ENCODE measurements around the gene TAC3. TPM values are rescaled to one million over a fixed set of nuclear protein-coding genes. Genes with fewer than 3 reads are reported as not detected.
"Not testable (repeated sequence)": the region's sequence is repeated elsewhere in the genome, so short reads cannot be mapped to it uniquely, and the experiment has no call there.

Gene TAC3
- total RNA-seq, 1 experiment from 2014 or later: not detected

DNA sequence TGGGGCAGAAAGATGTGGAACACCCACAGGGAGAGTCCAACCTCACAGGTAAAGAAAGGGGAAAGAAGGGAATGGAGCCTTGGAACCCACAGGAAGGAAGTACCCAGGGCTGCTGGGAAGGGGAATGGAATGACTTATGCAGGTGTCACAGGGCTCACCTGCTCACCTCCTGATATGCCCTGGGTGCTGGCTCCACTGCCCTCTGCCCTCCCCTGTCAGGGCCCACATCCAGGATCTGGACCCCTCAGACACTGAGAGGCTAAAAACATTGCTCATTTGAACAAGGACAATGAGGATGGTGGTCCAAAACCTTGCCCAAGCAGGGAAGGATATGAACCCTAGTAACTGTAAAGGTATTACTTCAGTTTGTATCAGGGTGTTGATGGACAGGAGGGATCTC lies 29.3 kb downstream of the TAC3 start:
- DNase-seq (ENCODE audit: low read depth): no peak

DNA sequence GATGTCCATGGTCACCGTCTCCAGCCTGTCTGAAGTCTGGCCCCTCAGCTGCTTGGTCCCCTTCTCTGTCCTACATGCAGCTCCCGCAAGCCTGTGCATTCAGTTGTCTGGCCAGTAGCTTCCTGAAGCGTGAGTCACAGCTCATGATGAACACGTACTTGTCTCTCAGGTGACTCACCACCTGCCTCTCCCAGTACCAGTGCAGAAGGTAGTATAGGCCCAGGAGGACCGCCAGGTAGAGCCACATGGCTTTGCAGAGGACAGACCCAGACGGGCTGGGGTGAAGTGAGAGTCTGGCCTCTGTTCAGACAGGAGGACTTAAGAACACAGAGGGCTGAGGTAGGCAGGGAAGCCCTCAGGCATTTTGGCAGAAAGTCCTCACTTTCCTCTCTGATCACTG lies 30.6 kb downstream of the TAC3 start:
- DNase-seq (ENCODE audit: low read depth): peak; percentile 78

DNA sequence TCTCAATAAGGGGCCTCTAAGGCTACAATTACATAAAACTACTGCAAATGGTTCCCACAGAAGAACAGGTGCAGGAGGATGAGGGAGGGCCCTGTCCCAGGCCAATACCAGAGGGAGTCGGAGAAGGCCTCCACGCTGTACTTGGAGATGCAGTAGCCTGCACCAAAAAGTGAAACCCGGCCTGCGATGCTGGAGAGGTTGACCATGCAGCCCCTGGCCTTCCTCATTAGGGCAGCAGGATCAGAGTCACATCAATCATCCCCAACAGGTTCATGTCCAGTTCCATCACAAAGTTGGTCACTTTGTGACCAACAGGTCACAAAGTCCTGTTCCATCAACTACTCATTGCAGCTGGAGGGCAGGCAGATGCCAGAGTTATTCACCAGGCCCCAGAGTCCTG lies 32.9 kb downstream of the TAC3 start:
- no peak for DNase-seq (ENCODE audit: low read depth)

DNA sequence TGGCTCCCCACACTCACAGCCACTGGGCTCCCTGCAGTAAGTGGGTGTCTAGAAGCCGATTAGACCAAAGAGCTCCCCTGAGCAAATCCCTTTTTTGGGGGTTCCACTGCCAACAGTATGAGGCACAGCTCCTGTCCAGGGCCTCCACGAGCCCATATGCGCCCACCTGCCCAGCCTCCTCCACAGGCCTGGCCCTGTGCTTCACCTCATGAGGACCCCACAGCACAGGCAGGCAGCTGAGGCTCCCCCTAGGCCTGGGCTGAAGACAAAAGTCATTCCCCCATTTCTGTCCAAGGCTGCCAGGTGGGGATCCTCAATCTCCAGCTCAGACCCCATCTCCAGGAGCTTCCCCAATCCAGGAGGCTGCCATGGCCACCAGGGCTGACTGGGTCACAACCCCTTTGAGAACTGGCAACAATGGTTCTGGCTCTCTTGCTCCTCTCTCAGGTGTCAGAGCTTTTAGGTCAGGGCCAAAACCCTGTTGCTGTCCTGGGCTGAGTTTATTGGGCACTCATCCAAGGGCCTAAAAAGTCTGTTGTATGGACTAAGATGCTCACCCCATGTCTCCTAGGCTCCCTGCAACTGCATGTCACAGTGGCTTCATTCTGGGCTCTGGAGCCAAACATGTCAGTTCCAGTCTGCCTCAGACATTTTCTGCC lies 33.6 kb downstream of the TAC3 start:
- DNase-seq (ENCODE audit: low read depth): not testable (repeated sequence)

DNA sequence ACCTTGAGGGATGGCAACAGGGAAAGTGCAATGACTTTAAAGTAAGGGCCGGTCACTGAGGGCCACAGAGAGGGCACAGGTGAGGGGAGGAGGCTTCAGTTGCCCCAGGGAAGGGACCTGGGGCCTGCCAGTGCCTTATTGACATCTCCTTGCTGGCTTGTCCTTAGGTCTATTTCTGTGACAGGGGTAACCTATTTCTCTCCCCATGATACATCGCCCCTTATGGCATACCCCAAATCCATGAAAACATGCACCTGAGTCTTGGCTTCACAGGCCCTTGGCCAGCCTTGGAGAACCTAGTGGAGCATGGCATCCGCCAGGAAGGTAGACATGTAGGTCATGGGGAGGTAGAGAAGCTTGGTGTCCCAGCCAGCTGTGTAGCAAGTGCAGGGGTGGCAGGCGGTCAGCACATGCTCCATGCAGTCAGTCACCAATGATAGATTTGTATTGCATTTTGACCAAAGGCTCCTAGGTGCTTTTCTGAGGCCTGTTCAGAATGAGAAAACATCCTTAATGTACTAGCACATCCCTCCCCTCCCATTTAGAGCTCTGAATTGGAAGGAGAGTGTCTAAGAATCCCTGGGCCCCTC lies 35.3 kb downstream of the TAC3 start:
- DNase-seq (ENCODE audit: low read depth): no peak

DNA sequence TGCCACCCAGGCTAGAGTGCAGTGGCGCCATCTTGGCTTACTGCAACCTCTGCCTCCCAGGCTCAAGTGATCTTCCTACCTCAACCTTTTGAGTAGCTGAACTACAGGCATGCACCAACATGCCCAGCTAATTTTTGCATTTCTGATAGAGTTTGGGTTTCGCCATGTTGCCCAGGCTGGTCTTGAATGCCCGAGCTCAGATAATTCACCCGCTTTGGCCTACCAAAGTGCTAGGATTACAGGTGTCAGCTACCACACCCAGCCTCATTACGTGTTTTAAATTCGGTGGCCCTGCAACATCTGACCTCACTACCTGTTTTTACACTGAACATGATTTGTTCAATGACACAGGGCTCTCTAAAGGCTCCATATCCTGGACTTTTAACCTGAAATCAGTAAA lies 36.1 kb downstream of the TAC3 start:
- no peak for DNase-seq (ENCODE audit: low read depth)

DNA sequence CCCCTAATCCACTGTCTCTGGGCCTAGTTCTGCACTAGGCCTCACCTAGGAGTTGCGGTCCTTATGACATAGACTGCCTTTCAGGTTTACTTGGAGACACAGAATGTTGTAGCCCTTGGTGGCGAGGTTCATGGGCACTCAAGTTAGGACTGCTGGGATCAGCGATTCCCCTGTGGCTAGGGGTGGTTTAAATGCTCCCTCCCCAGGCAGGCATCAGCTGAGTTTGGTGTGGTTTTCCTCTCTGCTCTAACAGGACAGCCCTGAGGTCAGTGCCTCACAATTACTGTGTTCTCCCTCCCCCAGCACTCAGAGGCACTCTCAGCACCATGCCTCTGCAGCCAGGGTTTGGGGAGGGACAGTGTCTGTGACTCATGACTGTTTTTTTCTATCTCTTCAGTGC lies 36.7 kb downstream of the TAC3 start:
- no peak for DNase-seq (ENCODE audit: low read depth)

DNA sequence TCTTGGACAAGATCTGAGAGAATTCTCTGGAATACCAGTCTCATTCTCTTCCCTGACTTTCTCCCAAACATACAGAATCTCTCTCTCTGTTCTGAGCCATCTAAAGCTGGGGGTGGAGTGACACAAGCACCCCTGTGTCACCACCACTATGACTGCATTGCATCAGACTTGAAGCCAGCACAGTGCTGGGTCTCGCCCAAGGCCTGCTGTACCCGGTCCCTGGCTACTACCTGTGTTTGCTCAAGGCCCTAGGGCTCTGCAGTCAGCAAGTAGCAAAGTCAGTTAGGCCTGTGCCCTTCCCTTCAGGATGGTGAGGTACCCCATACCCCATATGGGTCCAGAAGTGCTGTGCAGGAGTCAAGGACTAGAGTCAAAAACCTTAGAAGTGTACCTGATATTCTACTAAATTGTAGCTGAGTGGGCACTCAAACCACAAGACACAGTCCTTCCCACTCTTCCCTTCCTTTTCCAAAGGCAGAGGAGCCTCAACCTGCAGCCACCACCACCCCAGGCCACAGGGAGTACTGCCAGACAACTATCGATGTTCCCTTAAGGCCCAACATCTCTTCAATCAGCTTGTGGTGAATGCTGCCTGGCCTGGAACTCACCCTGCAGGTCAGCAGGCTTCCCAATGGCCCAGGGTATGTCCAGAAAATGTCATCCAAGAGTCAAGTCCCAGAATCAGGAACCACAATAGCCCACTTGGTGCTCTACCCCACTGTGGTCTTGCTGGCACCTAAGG lies 37.8 kb downstream of the TAC3 start:
- no peak for DNase-seq (ENCODE audit: low read depth)

DNA sequence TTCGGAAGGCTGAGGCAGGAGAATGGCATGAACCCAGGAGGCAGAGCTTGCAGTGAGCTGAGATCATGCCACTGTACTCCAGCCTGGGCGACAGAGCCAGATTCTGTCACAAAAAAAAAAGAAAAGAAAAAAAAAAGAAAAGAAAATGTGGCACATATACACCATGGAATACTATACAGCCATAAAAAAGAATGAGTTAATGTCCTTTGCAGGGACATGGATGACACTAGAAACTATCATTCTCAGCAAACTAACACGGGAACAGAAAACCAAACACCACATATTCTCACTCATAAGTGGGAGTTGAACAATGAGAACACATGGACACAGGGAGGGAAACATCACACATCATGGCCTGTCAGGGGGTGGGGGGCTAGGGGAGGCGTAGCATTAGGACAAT lies 39.0 kb downstream of the TAC3 start:
- not testable (repeated sequence) for DNase-seq (ENCODE audit: low read depth)

DNA sequence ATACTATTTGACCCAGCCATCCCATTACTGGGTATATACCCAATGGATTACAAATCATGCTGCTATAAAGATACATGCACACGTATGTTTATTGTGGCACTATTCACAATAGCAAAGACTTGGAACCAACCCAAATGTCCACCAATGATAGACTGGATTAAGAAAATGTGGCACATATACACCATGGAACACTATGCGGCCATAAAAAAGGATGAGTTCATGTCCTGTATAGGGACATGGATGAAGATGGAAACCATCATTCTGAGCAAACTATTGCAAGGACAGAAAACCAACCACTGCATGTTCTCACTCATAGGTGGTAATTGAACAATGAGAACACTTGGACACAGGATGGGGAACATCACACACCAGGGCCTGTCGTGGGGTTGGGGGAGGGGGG lies 42.1 kb downstream of the TAC3 start:
- not testable (repeated sequence) for DNase-seq (ENCODE audit: low read depth)

DNA sequence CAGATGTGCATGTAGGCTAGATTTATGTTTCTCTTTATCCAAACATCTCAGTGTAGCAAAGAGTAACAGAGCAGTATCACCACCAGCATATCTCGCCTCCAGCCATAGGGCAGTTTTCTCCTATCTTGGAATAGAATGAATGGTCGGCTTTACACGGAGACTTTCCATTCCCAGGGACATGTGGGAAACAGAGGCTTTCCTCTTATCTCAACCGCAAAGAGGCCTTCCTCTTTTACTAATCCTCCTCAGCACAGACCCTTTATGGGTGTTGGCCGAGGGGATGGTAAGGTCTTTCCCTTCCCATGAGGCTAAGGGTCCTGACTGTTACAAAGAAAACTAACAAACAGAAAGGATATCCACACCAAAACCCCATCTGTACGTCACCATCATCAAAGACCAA lies 47.4 kb downstream of the TAC3 start:
- not testable (repeated sequence) for DNase-seq (ENCODE audit: low read depth)

DNA sequence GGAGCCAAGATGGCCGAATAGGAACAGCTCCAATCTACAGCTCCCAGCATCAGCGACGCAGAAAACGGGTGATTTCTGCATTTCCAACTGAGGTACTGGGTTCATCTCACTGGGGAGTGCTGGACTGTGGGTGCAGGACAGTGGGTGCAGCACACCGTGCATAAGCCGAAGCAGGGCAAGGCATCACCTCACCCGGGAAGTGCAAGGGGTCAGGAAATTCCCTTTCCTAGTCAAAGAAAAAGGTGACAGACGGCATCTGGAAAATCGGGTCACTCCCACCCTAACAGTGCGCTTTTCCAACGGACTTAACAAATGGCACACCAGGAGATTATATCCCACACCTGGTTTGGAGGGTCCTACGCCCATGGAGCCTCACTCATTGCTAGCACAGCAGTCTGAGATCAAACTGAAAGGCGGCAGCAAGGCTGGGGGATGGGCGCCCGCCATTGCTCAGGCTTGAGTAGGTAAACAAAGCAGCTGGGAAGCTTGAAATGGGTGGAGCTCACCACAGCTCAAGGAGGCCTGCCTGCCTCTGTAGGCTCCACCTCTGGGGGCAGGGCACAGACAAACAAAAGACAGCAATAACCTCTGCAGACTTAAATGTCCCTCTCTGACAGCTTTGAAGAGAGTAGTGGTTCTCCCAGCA lies 50.2 kb downstream of the TAC3 start:
- not testable (repeated sequence) for DNase-seq (ENCODE audit: low read depth)

DNA sequence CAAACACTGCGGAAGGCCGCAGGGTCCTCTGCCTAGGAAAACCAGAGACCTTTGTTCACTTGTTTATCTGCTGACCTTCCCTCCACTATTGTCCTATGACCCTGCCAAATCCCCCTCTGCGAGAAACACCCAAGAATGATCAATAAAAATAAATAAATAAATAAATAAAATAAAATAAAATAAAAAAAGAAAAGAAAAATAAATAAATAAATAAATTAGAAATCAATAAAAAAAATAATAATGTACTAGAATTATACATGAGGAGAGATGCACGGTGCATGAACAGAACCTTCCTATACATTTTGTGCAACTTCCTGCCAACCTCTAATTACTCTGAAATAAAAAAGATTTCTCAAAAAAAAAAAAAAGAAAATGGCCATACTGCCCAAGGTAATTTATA lies 51.2 kb downstream of the TAC3 start:
- DNase-seq (ENCODE audit: low read depth): not testable (repeated sequence)

DNA sequence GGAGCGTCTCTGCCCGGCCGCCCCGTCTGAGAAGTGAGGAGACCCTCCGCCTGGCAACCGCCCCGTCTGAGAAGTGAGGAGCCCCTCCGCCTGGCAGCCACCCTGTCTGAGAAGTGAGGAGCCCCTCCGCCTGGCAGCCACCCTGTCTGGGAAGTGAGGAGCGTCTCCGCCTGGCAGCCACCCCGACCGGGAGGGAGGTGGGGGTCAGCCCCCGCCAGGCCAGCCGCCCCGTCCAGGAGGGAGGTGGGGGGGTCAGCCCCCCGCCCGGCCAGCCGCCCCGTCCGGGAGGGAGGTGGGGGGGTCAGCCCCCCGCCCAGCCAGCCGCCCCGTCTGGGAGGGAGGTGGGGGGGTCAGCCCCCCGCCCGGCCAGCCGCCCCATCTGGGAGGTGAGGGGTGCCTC lies 52.8 kb downstream of the TAC3 start:
- DNase-seq (ENCODE audit: low read depth): not testable (repeated sequence)

DNA sequence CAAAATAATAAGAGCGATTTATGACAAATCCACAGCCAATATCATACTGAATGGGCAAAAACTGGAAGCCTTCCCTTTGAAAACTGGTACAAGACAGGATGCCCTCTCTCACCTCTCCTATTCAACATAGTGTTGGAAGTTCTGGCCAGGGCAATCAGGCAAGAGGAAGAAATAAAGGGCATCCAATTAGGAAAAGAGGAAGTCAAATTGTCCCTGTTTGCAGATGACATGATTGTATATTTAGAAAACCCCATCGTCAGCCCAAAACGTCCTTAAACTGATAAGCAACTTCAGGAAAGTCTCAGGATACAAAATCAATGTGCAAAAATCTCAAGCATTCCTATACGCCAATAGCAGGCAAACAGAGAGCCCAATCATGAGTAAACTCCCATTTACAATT lies 54.1 kb downstream of the TAC3 start:
- DNase-seq (ENCODE audit: low read depth): not testable (repeated sequence)

Other genes with a start within 250 kb of the TAC3 start
- gene SDR9C7, start 82.1 kb downstream of the TAC3 start, total RNA-seq (2014; rRNA removed; shearing (Covaris generic)): not detected in 2 replicates
- not detected in 2 replicates for gene RDH16, start 58.9 kb downstream of the TAC3 start, total RNA-seq (2014; rRNA removed; shearing (Covaris generic))
- gene ZBTB39, start 10.0 kb downstream of the TAC3 start, total RNA-seq (2014; rRNA removed; shearing (Covaris generic)): 5.0 and 6.9 TPM in 2 replicates
- not detected in 2 replicates for gene MYO1A, start 33.6 kb upstream of the TAC3 start, total RNA-seq (2014; rRNA removed; shearing (Covaris generic))
- 19.0 and 23.3 TPM in 2 replicates for gene NEMP1, start 62.3 kb upstream of the TAC3 start, total RNA-seq (2014; rRNA removed; shearing (Covaris generic))
- gene NAB2, start 72.6 kb upstream of the TAC3 start, total RNA-seq (2014; rRNA removed; shearing (Covaris generic)): 27.4 and 30.6 TPM in 2 replicates
- gene STAT6, start 94.8 kb upstream of the TAC3 start, total RNA-seq (2014; rRNA removed; shearing (Covaris generic)): 107 and 118 TPM in 2 replicates
- gene LRP1, start 112.0 kb upstream of the TAC3 start, total RNA-seq (2014; rRNA removed; shearing (Covaris generic)): 12.5 and 14.8 TPM in 2 replicates
- not detected in 2 replicates for gene LRP1-AS, start 131.1 kb upstream of the TAC3 start, total RNA-seq (2014; rRNA removed; shearing (Covaris generic))
- gene NXPH4, start 200.3 kb upstream of the TAC3 start, total RNA-seq (2014; rRNA removed; shearing (Covaris generic)): 11.9 and 17.1 TPM in 2 replicates
- gene SHMT2, start 213.2 kb upstream of the TAC3 start, total RNA-seq (2014; rRNA removed; shearing (Covaris generic)): 263 and 293 TPM in 2 replicates
- 0.10 and 0.27 TPM in 2 replicates for gene STAC3, start 234.7 kb upstream of the TAC3 start, total RNA-seq (2014; rRNA removed; shearing (Covaris generic))